Measurements from ENCODE around the gene ACADL. TPM values are rescaled to one million over a fixed set of nuclear protein-coding genes. Genes with fewer than 3 reads are reported as not detected.

ACADL gene
- total RNA-seq, result not detected

GRCh38 chr2:210224941-210225672, at the start of gene ACADL:
Gene ACADL (minus strand): TSS chr2:210225447. CDS start chr2:210225263, 184 bp downstream.
- POLR2A ChIA-PET, result no interaction called here
- CTCF ChIA-PET, result no interaction called here

- ChIA-PET CTCF (no interaction called here), POLR2A (no interaction called here)
These were observed 46.1 kb upstream of the ACADL start for GRCh38 chr2:210271300-210271699.

DNA sequence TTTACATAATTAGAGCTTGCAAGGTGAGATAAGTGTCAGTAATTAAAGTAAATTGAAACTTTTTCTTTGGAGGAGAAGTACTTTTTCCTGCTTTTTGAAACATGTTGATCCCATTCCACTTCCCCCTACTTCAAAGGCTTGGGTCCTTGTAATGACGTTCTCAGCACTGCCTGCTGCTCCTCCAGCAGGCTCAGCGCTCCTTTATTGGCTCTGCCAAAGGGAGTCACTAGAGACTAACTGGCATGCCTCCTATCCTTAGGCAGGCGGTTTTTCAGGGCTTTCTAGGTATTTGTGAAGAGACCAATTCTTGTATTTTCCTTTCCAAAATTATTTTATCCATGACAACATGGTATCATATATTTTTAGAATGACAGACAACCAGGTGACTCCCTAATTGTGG, 43.9 kb upstream of the ACADL start:
- ChIA-PET POLR2A (no interaction called here), CTCF (no interaction called here)

DNA sequence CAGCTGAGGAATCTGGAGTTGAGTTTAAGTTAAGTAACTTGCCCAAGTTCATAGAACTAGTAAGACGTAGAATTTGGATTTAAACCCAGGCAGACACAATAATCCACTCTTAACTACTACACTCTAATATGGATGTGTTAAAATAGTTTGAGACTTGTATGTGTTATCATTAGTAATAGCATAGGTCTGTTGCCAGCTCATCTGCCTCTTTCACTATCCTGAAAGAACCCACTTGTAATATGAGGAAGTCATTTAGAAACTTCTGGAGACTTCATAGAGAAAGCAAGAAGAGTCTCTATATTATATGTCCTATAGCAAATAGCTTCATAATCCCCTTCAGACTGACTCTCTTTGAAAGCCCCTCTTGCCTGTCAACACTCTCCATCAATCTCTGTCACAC, 43.0 kb upstream of the ACADL start:
- POLR2A ChIA-PET, result no interaction called here
- CTCF ChIA-PET, result no interaction called here

DNA sequence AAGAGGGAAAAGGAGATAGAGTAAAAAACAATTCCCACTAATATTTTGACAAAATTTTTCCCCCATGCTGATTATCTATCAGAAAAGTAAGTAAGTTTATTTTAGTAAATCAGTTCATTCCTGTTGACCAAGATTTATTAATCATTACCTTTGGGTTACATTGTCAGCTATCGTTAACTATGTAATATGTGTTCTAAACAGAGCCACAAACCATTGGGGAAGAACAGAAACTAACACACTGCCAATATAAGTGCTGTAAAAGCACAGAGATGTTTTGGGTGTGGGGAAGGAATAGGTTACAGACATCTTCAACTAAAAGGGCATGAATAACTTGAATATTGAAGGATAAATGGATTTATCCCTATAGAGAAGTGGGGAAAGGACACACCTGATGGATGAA, 42.5 kb upstream of the ACADL start:
- ChIA-PET POLR2A (no interaction called here), CTCF (no interaction called here)

GRCh38 chr2:210264282-210264681, 39.0 kb upstream of the ACADL start:
- ChIA-PET CTCF (no interaction called here), POLR2A (no interaction called here)

GRCh38 chr2:210263841-210264240, 38.6 kb upstream of the ACADL start:
- POLR2A ChIA-PET, result no interaction called here

DNA sequence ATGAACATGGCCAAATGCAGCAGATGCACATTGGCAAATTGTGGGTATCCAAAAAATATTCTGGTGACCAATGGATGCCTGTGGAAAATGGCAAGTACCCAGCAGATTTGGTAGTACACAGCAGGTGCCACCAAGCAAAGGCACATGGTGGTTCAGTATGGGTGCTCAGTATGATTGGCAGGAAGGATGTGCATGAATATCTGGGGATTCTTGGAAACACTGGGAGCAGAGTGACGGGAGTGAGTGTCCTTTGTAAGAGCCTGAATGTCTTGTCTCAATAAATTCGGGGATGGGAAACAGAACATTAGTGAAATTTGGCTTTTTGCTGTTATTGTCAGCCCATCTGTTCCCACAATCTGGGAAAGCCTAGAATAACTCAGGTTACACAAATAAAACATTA, 36.8 kb upstream of the ACADL start:
- POLR2A ChIA-PET, result no interaction called here

More at GRCh38 chr2:210263841-210264240, 38.6 kb upstream of the ACADL start:
- CTCF ChIA-PET, result no interaction called here

DNA sequence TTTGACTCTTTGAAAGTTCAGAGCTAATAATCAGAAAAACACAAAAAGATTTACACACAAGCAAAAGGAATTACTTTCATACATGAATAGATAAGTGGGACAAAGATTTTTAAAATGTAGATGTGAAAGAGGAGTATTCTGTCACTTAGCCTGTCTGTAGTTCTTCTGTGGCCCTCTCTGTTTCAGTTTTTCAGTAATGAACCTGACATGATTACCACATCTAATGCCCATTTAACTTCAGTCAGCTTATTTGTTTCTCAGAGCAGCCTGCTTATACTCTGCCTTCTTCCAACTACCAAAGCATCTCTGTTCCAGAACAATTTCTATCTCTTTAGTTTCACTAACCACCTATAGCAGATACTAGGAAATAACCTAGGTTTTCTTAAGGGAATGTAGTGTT, 34.4 kb upstream of the ACADL start:
- CTCF ChIA-PET, result no interaction called here

More for the DNA sequence above, 36.8 kb upstream of the ACADL start:
- CTCF ChIA-PET, result no interaction called here

DNA sequence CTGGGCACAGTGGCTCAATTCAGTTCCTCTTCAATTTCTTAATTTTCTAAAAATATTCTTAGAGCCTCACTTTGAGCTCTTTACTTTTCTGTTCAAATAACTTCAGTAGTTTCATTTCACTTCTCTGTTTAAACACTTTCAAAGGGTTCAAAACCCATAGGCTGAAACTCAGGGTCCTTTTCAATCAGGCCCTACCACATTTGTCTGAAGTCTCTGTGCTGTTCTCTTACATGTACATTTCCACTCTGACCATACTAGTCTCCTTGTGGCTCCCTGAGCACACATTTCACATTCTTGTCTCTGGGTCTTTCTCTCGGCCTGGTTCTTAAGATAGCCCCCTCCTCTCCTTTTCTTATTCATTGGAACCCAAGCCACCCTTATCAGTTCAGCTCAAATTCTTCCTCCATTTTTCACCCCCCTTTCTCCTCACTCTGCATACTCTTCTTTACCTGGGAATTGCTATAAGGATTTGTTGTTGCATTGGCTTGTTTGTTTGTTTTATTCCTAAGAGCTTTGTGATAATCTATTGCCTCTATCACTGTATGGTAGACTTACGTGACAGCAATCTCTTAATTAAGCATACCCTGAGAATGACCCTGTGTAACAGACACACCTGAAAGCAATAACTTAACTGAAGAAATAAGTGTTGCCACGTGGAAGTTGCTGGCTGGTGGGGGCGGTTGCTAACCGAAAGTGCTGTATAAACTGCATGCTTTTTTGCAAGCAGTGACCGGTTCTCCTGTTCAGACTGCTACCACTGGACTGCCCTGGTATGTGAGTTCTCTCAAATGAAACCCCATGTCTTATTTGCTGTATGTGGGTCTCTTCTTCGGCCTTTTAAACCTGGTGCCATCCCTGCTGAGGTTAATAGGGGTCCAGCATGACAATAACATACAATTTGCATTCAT, 27.7 kb upstream of the ACADL start:
- CTCF ChIA-PET, result no interaction called here
- POLR2A ChIA-PET, result no interaction called here

More for the DNA sequence above, 34.4 kb upstream of the ACADL start:
- POLR2A ChIA-PET, result no interaction called here

DNA sequence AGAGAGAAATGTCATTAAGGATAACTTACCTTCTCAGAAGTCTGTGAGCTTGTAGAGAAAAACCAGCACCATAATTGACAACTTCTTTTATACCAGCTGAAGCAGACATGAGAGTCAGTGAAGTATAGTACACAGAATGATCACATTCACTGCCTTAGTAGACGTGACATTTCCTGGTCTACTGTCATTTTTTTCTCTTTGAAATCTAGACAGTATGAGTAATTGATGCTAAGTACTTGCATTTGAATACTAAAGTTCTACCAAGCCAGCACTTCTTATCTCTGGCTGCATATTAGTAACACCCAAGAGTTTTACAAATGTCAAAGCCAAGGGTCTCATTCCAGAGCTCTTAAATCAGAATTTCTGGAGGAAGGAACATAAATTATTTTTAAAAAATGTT, 25.4 kb upstream of the ACADL start:
- POLR2A ChIA-PET, result no interaction called here
- CTCF ChIA-PET, result no interaction called here

DNA sequence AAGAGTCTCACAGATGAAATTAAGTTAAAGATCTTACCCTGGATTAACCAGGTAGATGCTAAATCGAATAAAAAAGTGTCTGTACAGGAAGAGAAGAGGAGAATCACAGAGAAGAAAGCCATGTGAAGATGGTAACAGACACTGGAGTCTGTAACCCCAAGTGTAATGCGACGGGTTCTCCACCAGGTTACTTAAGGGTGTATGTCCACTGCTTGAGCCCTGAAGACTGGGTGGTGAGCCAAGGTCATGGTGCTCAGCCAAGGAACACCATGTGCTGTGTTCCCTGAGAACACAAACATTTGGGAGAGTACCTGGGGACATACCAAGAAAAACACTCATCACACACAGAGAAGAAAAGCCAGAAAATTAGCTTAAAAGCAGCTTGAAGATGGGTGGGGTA, 8.2 kb upstream of the ACADL start:
- ChIA-PET CTCF (no interaction called here), POLR2A (interaction anchor here (0.8 kb wide), 1 partner anchor 182 kb away, joined by 7 read pairs; no protein-coding TSS in a partner anchor)

GRCh38 chr2:210230984-210231383, 5.7 kb upstream of the ACADL start:
- ChIA-PET CTCF (no interaction called here), POLR2A (no interaction called here)

DNA sequence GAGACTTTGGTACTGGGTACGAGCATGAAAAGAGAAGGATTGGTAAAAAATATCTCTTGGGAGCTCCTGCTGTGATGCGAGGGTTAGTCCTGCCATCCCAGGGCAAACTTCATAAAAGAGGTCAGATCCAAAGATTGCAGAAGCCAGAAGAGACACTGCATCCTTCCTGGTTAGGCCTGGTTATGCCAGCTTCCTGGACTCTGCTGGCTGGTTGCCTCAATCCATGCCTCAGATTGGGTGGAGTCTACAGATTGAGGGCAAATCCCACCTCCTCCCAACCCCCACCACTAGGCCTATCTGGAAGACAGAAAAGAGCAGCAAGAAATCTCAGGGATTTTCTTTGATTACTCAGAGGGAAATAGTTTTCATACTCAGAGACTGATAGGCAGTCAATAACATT, 5.3 kb upstream of the ACADL start:
- ChIA-PET POLR2A (no interaction called here), CTCF (no interaction called here)

- CTCF ChIA-PET, result no interaction called here
- POLR2A ChIA-PET, result no interaction called here
These were observed 3.3 kb upstream of the ACADL start for GRCh38 chr2:210228586-210228985.

- ChIA-PET CTCF (no interaction called here), POLR2A (no interaction called here)
These were observed 2.2 kb upstream of the ACADL start for GRCh38 chr2:210227290-210228088.

GRCh38 chr2:210226223-210226622, 976 bp upstream of the ACADL start:
- CTCF ChIA-PET, result no interaction called here
- POLR2A ChIA-PET, result no interaction called here

- ChIA-PET CTCF (no interaction called here), POLR2A (no interaction called here)
These were observed 681 bp downstream of the ACADL start for GRCh38 chr2:210224591-210224940.

DNA sequence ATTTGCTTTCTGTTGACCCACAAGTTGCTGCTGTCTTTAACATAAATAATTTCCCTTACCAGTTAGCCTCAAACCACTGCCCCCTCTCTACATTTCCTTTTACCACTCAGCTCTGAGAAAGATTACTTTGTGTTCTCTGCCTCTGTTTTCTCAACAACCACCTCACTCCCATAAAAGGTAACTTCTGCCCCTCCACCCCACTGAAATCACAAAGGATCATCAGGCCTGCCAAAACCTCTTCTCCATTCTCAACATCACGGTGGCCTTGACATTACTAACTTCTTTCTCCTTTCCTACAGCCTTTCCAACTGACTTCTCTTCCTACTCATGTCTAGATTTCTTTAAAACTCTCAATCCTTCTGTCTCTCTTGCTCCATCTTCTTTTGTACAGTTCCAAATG, 10.1 kb downstream of the ACADL start:
- CTCF ChIA-PET, result no interaction called here
- POLR2A ChIA-PET, result no interaction called here

DNA sequence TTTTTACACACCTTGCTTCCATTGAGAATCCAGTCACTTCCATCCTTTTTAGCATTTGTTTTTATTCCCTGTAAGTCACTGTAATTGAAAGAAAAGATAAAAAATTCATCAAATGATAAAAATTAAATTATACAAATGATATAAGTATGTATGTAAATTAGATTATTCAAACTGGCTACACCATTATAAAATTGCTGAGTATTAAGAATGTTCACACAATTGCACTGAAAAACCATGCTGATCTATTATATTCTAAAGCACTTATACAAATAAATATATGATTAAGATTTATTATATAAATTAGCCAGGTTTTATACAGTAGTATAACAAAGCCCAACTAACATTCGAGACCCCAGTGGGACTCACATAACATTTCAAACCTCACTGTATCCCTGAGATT, 15.1 kb downstream of the ACADL start:
- ChIA-PET POLR2A (no interaction called here), CTCF (no interaction called here)

- POLR2A ChIA-PET, result no interaction called here
- CTCF ChIA-PET, result no interaction called here
These were observed 17.3 kb downstream of the ACADL start for GRCh38 chr2:210207929-210208328.
